Measurements from ENCODE around the gene GUCA1A. TPM values are rescaled to one million over a fixed set of nuclear protein-coding genes. Genes with fewer than 3 reads are reported as not detected.

Gene GUCA1A
- total RNA-seq, 6 experiments from 2014 or later: not detected

- Histone ChIP-seq H3K9me3 (no peaks in the 10 kb centered on the region), H3K36me3 (no peaks in the 10 kb centered on the region), H3K27me3 (no peaks in the 10 kb centered on the region), H3K27ac (no peak overlapping the region), H3K4me3 (no peak overlapping the region), H3K4me1 (no peaks in the 10 kb centered on the region)
- ATAC-seq: no peak
- no peak for TF ChIP-seq CTCF (IDR thresholded peaks at IDR 0.05)
- no peak for TF ChIP-seq POLR2A (IDR thresholded peaks at IDR 0.05)
- WGBS (ENCODE audit: insufficient coverage, low coverage, low lambda C conversion rate, missing lambda C conversion rate): 83% methylated on average over 1 of the region's 4 CpGs
- DNase-seq: no peak
- intact Hi-C loops (cut with DNase I): no loop called here
Observed at GRCh38 chr6:42133926-42134325, 39.2 kb upstream of the GUCA1A start.

- no peak overlapping the region for H3K27ac ChIP-seq
- H3K36me3 ChIP-seq: no peaks in the 10 kb centered on the region
- TF ChIP-seq CTCF (IDR thresholded peaks at IDR 0.05): no peak
- TF ChIP-seq POLR2A (IDR thresholded peaks at IDR 0.05): no peak
- WGBS (ENCODE audit: insufficient coverage, low coverage, low lambda C conversion rate, missing lambda C conversion rate): 100% methylated on average over 2 of the region's 12 CpGs
- no peaks in the 10 kb centered on the region for H3K27me3 ChIP-seq
- intact Hi-C loops (cut with DNase I): no loop called here
- no peaks in the 10 kb centered on the region for H3K9me3 ChIP-seq
- H3K4me1 ChIP-seq: no peaks in the 10 kb centered on the region
- no peak for ATAC-seq
- no peak for DNase-seq
- no peak overlapping the region for H3K4me3 ChIP-seq
Observed at GRCh38 chr6:42135161-42135560, 38.0 kb upstream of the GUCA1A start.

- H3K4me3 ChIP-seq: no peak overlapping the region
- TF ChIP-seq POLR2A (IDR thresholded peaks at IDR 0.05) (no peak), CTCF (IDR thresholded peaks at IDR 0.05) (no peak)
- H3K4me1 ChIP-seq: no peaks in the 10 kb centered on the region
- DNase-seq (no peak), ATAC-seq (no peak)
- H3K9me3 ChIP-seq: no peaks in the 10 kb centered on the region
- WGBS (ENCODE audit: insufficient coverage, low coverage, low lambda C conversion rate, missing lambda C conversion rate): 80% methylated on average over 1 of the region's 2 CpGs
- no peak overlapping the region for H3K27ac ChIP-seq
- H3K27me3 ChIP-seq: no peaks in the 10 kb centered on the region
- intact Hi-C loops (cut with DNase I): no loop called here
- H3K36me3 ChIP-seq: no peaks in the 10 kb centered on the region
Observed at GRCh38 chr6:42135722-42136121, 37.4 kb upstream of the GUCA1A start.

GRCh38 chr6:42136508-42137193 is 36.5 kb upstream of the GUCA1A start:
- ATAC-seq: no peak
- TF ChIP-seq POLR2A (IDR thresholded peaks at IDR 0.05) (no peak), CTCF (IDR thresholded peaks at IDR 0.05) (no peak)
- no peak for DNase-seq

More at GRCh38 chr6:42136508-42137193, 36.5 kb upstream of the GUCA1A start:
- Histone ChIP-seq H3K36me3 (no peaks in the 10 kb centered on the region), H3K27me3 (no peaks in the 10 kb centered on the region), H3K27ac (no peak overlapping the region), H3K9me3 (no peaks in the 10 kb centered on the region), H3K4me1 (no peaks in the 10 kb centered on the region), H3K4me3 (no peak overlapping the region)
- 63% methylated on average over 1 of the region's 14 CpGs for WGBS (ENCODE audit: insufficient coverage, low coverage, low lambda C conversion rate, missing lambda C conversion rate)
- intact Hi-C loops (cut with DNase I): no loop called here

Data from right lobe of liver (tissue), 6 donors.